Effector CD4-positive, alpha-beta T cell (primary cell): ENCODE data around the gene AKR7A3.

Experiments used
- DNase-seq: peaks from one replicate; pipeline ENCODE4 v3.0.0-alpha.2; 2020

The AKR7A3 gene

GRCh38 chr1:19251305-19252196 lies 37.0 kb downstream of the AKR7A3 start, which contains the start of the genes EMC1 and MRTO4:
TSS of gene EMC1 (minus strand) at chr1:19251524. CDS start at chr1:19251509, 15 bp downstream.
TSS of gene MRTO4 (plus strand) at chr1:19251805. CDS start at chr1:19251836, 31 bp downstream.
- peak; percentile 90 for DNase-seq

GRCh38 chr1:19250629-19251304 lies 37.8 kb downstream of the AKR7A3 start:
- no peak for DNase-seq

DNA sequence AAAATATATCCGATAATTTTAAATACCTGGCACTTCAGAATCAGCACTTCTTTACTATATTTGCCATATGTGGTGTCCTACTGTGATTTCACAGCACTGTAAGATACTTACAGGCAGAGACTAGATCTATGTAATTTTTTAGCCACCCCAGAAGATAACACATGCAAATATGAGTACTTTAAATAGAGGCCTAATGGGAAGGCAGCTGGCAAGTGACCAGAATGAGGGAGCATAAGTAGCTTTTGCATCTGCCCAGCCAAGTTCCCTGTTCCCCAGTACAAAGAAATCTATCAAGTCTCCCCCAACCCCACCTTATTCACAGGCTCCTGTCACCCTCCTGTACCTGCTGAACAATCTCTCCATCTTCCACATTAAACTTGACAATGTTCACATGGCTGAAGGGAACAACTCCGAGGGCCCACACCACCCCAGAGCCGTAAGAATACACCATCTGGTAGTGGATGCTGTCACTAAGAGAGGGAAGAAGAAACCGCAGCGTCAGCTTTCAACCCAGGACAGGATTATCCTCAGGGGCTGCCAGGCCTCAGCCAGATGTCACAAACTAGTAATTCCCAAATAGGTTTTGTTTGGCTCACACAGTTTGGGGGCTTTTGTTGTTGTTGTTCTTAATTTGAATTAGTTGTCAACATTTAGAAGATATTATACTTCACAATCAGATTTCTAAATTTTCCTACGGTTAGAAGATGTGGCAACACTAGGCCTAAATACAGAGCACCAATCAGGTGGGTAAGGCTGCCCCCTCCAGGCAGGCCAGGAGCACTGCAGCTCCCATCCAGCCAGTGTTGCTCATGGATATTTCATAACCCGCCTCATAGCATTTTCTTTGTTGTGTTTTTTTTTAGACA lies 47.7 kb downstream of the AKR7A3 start:
- peak; percentile 66 for DNase-seq

GRCh38 chr1:19239876-19240275 lies 48.7 kb downstream of the AKR7A3 start:
- DNase-seq, result no peak

- no peak for DNase-seq
Observed at GRCh38 chr1:19234224-19234623, 54.3 kb downstream of the AKR7A3 start.
